A204.1 (cell line): ENCODE results near the gene ADAM12.
"Not testable (repeated sequence)": the region's sequence is repeated elsewhere in the genome, so short reads cannot be mapped to it uniquely, and the experiment has no call there.

Experiments
- FAIRE-seq: peaks from 2 replicates; lab custom pipeline; 2012; peaks lifted over from hg19 to GRCh38; lab: Jason Lieb, UNC

The ADAM12 gene

DNA sequence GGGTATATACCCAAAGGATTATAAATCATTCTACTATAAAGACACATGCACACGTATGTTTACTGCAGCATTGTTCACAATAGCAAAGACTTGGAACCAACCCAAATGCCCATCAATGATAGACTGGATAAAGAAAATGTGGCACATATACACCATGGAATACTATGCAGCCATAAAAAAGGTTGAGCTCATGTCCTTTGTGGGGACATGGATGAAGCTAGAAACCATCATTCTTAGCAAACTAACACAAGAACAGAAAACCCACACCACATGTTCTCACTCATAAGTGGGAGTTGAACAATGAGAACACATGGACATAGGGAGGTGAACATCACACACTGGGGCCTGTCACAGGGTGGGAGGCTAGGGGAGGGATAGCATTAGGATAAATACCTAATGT, 215.5 kb downstream of the ADAM12 start:
- not testable (repeated sequence) for FAIRE-seq

DNA sequence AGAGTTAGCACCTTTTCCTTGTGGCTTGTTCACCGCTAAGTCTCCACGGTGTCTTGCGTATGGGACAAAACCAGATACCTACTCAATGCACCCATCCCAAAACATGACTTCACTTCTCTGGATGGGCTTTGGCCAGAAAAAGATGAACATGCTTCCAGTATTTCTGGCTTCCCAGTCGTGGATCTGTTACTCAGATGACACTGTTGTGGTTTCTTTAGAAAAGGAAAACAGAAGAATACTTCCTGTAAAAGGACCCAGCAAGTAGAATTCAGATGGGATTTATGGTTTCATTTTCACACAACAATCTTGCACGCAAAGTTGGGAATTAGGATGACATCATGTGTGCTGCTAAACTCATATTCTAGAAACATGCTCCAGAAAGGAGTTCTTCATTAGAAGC, 216.7 kb downstream of the ADAM12 start:
- no peak for FAIRE-seq

DNA sequence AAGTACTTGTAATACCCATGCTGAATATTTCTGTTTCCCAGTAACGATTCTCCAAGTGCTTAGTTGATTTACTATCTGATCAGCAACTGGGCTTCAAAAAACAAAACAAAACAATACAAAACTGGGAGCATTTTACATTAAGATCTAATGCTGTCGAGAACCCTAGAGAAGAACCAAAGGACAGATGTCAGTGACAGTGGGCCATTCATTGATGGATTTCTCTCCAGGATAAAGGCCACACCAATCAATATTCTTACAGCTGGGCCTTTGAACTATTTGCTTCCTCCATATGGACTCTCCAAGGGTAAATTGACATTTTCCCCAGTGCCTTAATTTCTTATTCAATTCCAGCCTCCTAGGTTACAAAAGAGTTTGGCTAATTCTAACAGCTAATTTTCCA, 217.5 kb downstream of the ADAM12 start:
- no peak for FAIRE-seq

DNA sequence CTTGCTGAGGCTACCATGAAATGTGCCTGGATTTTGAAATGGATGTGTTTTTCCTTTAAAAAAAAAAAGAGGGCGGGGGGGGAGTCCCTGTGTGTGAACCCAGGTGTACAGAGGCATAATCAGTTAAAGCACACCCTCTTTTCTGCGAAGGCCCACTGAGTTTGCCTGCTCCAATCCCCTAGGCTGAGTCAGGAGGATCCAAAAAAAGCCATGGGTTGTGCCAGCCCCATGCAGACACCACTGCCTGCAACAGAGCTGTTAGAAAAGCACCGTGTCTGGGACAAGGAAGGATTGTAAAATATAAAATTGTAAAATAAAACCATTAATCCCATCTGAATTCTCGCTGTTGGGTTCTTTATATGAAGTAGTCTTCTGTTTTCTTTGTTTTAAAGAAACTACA, 217.9 kb downstream of the ADAM12 start:
- no peak for FAIRE-seq

GRCh38 chr10:126169899-126170298, 218.4 kb downstream of the ADAM12 start:
- no peak for FAIRE-seq

- FAIRE-seq = no peak
Observed at GRCh38 chr10:126166797-126167196, 221.5 kb downstream of the ADAM12 start.

DNA sequence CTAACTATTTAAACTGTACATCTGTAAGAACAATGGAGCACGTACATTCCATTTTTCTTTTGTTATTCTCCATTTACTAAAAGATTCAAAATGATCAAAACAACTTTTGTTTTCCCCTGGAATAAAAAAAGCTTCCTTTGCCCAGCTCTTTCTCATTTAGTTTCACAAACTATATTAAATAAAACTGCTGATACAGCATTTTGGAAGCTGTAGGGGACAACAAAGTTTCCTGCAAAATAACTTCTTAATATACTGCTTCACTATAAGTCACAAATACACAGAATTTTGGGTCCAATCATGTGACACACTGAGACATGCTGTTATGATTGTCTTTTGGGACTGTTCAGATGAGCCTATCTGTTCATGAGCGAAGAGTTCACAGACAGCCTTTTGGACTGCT, 222.4 kb downstream of the ADAM12 start:
- FAIRE-seq = no peak

DNA sequence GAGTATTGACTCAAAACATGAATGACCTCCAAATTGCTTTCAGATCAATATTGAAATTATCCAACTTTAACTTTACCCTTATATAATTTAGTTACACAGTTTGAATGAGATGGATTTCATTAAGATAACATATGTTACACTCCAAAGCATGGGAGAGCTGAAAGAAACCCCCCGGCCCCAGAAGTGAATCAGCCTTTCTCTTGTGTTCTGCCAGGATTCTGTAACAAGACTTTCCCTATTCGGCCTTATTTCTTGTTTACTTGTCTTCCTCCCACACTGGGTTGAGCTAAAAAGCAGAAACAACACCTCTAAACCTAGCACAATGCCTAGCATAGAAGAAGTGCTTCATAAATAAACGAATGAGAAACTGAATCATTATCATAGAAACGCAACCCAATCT, 224.8 kb downstream of the ADAM12 start:
- FAIRE-seq = no peak

- FAIRE-seq = no peak
Observed at GRCh38 chr10:126161691-126162090, 226.6 kb downstream of the ADAM12 start.

- no peak for FAIRE-seq
Observed at GRCh38 chr10:126160971-126161630, 227.2 kb downstream of the ADAM12 start.

DNA sequence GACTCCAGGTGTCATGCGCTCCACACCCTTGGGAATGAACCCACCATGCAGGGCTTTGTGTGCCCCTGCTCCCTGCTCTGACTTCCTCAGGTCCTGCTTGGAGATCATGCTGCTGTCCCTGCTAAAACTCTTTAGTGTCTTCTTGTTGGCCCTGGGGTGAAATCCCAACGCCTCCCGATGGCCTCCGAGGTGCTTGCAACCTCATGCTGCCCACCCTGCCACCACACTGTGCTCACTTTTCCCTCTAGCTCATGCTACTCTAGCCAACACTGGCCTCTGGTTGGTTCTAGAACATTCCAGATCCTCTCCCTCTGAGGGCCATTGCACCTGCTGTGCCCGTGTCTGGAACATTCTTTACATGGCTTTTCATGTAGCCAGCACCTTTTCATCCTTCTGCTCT, 227.7 kb downstream of the ADAM12 start:
- no peak for FAIRE-seq

DNA sequence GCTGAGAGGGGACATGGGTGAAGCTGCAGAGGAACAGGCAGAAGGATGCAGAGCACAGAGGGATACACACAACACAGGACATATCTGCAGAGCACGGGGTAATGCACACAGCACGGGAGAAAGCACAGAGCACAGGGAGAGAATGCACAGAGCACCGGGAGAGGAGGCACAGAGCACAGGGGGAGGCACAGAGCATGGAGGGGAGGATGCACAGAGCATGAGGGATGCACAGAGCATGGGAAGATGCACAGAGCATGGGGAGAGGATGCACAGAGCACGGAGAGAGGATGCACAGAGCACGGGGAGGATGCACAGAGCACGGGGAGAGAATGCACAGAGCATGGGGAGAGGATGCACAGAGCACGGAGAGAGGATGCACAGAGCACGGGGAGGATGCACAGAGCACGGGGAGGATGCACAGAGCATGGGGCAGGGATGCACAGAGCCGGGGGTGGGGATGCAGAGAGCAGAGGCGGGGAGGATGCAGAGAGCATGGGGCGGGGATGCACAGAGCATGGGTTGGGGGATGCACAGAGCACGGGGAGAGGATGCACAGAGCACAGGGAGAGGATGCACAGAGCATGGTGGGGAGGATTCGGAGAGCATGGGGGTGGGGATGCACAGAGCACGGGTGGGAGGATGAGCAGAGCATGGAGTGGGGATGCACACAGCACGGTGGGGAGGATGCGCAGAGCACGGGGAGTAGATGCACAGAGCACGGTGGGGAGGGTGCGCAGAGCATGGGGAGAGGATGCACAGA, 230.0 kb downstream of the ADAM12 start:
- no peak for FAIRE-seq

GRCh38 chr10:126157189-126157588, 231.1 kb downstream of the ADAM12 start:
- FAIRE-seq = no peak

GRCh38 chr10:126156503-126156902, 231.8 kb downstream of the ADAM12 start:
- no peak for FAIRE-seq

- FAIRE-seq = no peak
Observed at GRCh38 chr10:126156012-126156411, 232.3 kb downstream of the ADAM12 start.

- FAIRE-seq = no peak
Observed at GRCh38 chr10:126155528-126155927, 232.7 kb downstream of the ADAM12 start.

- FAIRE-seq = no peak
Observed at GRCh38 chr10:126153711-126154628, 234.3 kb downstream of the ADAM12 start.

GRCh38 chr10:126147866-126148587, 240.2 kb downstream of the ADAM12 start:
- FAIRE-seq = no peak

DNA sequence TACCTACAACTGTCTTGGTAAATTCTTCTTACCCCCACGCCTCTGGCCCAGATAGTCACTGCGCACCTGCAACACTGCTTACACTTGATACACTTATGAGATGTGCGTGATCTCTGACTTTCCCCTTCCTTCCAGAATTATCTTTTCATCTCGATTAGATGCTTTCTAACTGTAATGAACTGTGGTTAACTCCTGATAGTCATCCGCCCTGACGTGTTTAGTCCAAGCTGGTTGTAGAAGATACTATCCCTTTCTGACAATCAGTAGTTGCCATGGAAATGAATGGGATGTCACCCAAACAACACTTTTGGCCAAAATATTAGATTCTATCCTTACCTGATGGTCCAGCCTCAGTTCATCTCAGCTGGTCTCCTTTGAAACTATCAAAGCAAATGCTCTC, 241.5 kb downstream of the ADAM12 start:
- FAIRE-seq = no peak

- FAIRE-seq = no peak
Observed at GRCh38 chr10:126143117-126143516, 245.2 kb downstream of the ADAM12 start.

DNA sequence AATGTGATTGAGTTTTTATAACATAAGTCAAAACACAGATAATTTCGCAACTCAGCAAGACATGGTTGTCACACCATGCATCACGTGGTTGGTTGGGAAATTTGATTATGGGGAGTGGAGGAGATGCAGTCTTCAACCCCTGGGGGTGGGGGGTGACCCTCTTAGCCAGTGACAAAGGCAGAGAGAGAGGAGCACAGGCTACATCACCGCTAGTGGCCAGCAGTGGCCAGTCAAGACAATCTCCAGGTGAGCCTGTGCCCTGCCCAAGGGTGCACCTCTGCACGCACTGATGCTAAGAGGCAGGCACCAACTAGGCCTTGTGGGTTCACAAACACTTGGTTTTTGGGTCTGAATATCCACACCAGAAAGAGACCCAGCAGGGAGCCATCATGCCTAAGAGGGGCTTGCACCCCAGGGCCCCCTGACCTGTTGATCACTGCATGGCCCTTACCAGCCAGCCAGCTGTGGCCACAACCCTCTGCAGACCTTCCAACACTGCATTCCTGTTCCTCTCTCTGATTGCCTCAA, 247.5 kb downstream of the ADAM12 start:
- no peak for FAIRE-seq
